Measurements from ENCODE around the gene CDC40. TPM values are rescaled to one million over a fixed set of nuclear protein-coding genes. Genes with fewer than 3 reads are reported as not detected.
"Not testable (repeated sequence)": the region's sequence is repeated elsewhere in the genome, so short reads cannot be mapped to it uniquely, and the experiment has no call there.

CDC40 gene
- total RNA-seq, 1 donor from 2014 or later: 40.1 TPM

DNA sequence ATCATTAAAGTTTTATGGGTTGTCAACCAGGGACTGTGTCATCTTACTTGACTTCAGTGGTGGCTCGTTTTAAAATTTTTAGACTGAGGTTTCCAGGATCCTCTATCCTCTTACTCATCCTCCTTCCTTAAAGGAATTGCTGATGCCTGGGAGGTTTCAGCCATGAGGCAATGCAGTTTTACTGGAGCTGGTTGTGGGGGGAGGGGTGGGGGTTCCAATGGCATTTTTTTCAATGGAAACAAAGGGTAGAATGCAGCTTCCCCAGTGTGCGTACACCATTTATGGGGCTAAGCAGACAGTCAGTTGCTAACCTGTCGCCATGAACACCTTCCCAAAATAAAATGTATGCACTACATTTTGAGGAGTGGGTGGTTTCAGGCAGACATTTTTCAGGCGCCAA is 89.9 kb downstream of the CDC40 start:
- H3K4me1 Mint-ChIP-seq: peaks cover 20% of the 10 kb centered on the region
- Histone ChIP-seq H3K4me1 (peaks cover 27% of the 10 kb centered on the region), H3K9ac (no peak overlapping the region), H3K36me3 (no peaks in the 10 kb centered on the region), H3K4me3 (peak overlapping the region; percentile 8), H4K20me1 (ENCODE audit: low read depth) (no peaks in the 10 kb centered on the region), H3K27ac (peak overlapping the region; percentile 34), H3K9me3 (ENCODE audit: low read depth) (no peaks in the 10 kb centered on the region), H3K79me2 (ENCODE audit: low read depth) (no peaks in the 10 kb centered on the region), H3F3A (ENCODE audit: low read depth) (peaks cover 17% of the 10 kb centered on the region), H2AFZ (replicated peaks) (peak overlapping the region; percentile 91), H3K27me3 (no peaks in the 10 kb centered on the region), H3K4me2 (peak overlapping the region; percentile 59)
- no peaks in the 10 kb centered on the region for H3K27me3 Mint-ChIP-seq (ENCODE audit: insufficient read depth, low read depth)
- H3K9me3 Mint-ChIP-seq: peaks cover 1% of the 10 kb centered on the region
- H3K27ac Mint-ChIP-seq: peak overlapping the region; percentile 70
- no peak overlapping the region for H3K4me3 Mint-ChIP-seq
- TF ChIP-seq EZH2 (IDR thresholded peaks at IDR 0.05): no peak
- peak; percentile 73 for DNase-seq (ENCODE audit: low spot score)
- H3K36me3 Mint-ChIP-seq: no peaks in the 10 kb centered on the region

DNA sequence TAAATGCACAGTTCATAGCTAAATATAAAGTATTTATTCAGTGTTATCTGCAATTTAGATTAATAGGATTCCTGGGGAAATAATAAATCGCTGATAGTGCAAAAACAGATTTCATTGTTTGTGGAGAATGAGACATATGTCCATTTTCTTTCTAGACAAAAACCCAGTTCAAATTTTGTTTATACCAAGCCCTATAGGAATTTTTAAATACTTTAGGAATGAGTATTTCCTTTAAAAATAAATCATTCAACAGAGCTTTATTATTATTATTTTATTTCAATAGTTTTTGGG is 91.5 kb downstream of the CDC40 start:
- peak overlapping the region; percentile 30 for H3K27ac ChIP-seq
- H3K4me3 ChIP-seq: no peak overlapping the region
- TF ChIP-seq EZH2 (IDR thresholded peaks at IDR 0.05) (no peak), EZH2phosphoT487 (IDR thresholded peaks at IDR 0.05) (no peak)
- TF ChIP-seq, protein P1, sequence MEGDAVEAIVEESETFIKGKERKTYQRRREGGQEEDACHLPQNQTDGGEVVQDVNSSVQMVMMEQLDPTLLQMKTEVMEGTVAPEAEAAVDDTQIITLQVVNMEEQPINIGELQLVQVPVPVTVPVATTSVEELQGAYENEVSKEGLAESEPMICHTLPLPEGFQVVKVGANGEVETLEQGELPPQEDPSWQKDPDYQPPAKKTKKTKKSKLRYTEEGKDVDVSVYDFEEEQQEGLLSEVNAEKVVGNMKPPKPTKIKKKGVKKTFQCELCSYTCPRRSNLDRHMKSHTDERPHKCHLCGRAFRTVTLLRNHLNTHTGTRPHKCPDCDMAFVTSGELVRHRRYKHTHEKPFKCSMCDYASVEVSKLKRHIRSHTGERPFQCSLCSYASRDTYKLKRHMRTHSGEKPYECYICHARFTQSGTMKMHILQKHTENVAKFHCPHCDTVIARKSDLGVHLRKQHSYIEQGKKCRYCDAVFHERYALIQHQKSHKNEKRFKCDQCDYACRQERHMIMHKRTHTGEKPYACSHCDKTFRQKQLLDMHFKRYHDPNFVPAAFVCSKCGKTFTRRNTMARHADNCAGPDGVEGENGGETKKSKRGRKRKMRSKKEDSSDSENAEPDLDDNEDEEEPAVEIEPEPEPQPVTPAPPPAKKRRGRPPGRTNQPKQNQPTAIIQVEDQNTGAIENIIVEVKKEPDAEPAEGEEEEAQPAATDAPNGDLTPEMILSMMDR (IDR thresholded peaks at IDR 0.05): no peak
- Mint-ChIP-seq H3K27ac (no peak overlapping the region), H3K4me1 (peaks cover 24% of the 10 kb centered on the region), H3K27me3 (ENCODE audit: insufficient read depth, low read depth) (peaks cover 2% of the 10 kb centered on the region), H3K36me3 (no peaks in the 10 kb centered on the region), H3K4me3 (no peak overlapping the region), H3K9me3 (peaks cover 1% of the 10 kb centered on the region)
- DNase-seq (ENCODE audit: low spot score): no peak
- no peak overlapping the region for H3K9ac ChIP-seq
- peaks cover 17% of the 10 kb centered on the region for H3F3A ChIP-seq (ENCODE audit: low read depth)
- peaks cover 29% of the 10 kb centered on the region for H3K4me1 ChIP-seq
- no peaks in the 10 kb centered on the region for H3K27me3 ChIP-seq
- no peaks in the 10 kb centered on the region for H3K79me2 ChIP-seq (ENCODE audit: low read depth)
- no peaks in the 10 kb centered on the region for H4K20me1 ChIP-seq (ENCODE audit: low read depth)
- no peaks in the 10 kb centered on the region for H3K9me3 ChIP-seq (ENCODE audit: low read depth)
- no peaks in the 10 kb centered on the region for H3K36me3 ChIP-seq
- no peak overlapping the region for H3K4me2 ChIP-seq
- H2AFZ ChIP-seq (replicated peaks): no peak overlapping the region

- H3K27ac ChIP-seq; H3K9me3 Mint-ChIP-seq; H3K27me3 Mint-ChIP-seq (ENCODE audit: insufficient read depth, low read depth); H4K20me1 ChIP-seq (ENCODE audit: low read depth); H3K4me2 ChIP-seq; H3K27ac Mint-ChIP-seq; H3K4me3 Mint-ChIP-seq; H3K27me3 ChIP-seq; H3K4me3 ChIP-seq; H3K36me3 ChIP-seq; H3K36me3 Mint-ChIP-seq; H3K79me2 ChIP-seq (ENCODE audit: low read depth); DNase-seq (ENCODE audit: low spot score); H3K9ac ChIP-seq; H2AFZ ChIP-seq (replicated peaks); H3K9me3 ChIP-seq (ENCODE audit: low read depth): not testable (repeated sequence)
- Histone ChIP-seq H3F3A (ENCODE audit: low read depth) (peaks cover 17% of the 10 kb centered on the region), H3K4me1 (peaks cover 37% of the 10 kb centered on the region)
- peaks cover 34% of the 10 kb centered on the region for H3K4me1 Mint-ChIP-seq
Observed at GRCh38 chr6:110272781-110273180, 92.6 kb downstream of the CDC40 start.

DNA sequence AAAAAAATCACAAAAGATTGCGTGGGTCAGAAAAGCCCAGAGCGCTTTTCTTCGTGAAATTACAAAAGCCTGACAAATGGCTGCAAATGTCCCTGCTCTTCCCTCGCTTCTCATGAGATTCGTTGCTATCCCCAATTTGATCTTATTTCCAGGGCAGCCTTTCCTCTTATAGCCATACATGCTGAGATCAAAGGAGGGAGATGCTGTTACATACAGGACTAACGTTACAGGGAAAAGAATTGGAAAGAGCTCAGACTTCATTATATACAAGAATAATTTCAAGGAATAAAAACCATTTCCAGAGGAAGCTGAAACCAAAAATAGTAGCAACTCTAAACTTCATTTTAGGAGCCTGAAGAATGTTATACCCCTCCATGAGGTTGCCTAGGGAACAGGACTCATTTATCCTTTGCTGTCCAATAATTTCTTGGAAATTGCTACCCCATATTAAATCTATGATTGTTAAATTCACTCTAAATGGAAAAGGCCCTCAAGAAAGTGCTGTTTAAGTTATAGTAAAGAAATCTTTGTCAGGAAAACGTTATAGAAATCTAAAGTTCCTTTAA is 97.0 kb downstream of the CDC40 start:
- no peaks in the 10 kb centered on the region for H3K36me3 Mint-ChIP-seq
- H3K4me1 ChIP-seq: peaks cover 23% of the 10 kb centered on the region
- no peak for DNase-seq (ENCODE audit: low spot score)
- no peaks in the 10 kb centered on the region for H3K9me3 ChIP-seq (ENCODE audit: low read depth)
- no peak overlapping the region for H3K4me3 ChIP-seq
- H3K27ac ChIP-seq: no peak overlapping the region
- H3K4me3 Mint-ChIP-seq: no peak overlapping the region
- no peak overlapping the region for H3K4me2 ChIP-seq
- H2AFZ ChIP-seq (replicated peaks): peak overlapping the region; percentile 26
- H3K27me3 ChIP-seq: no peaks in the 10 kb centered on the region
- peaks cover 2% of the 10 kb centered on the region for H3F3A ChIP-seq (ENCODE audit: low read depth)
- peaks cover 6% of the 10 kb centered on the region for H3K9me3 Mint-ChIP-seq
- H3K9ac ChIP-seq: no peak overlapping the region
- peaks cover 26% of the 10 kb centered on the region for H3K4me1 Mint-ChIP-seq
- H3K27me3 Mint-ChIP-seq (ENCODE audit: insufficient read depth, low read depth): peaks cover 4% of the 10 kb centered on the region
- no peaks in the 10 kb centered on the region for H4K20me1 ChIP-seq (ENCODE audit: low read depth)
- H3K36me3 ChIP-seq: no peaks in the 10 kb centered on the region
- H3K79me2 ChIP-seq (ENCODE audit: low read depth): no peaks in the 10 kb centered on the region
- H3K27ac Mint-ChIP-seq: no peak overlapping the region
- TF ChIP-seq EZH2 (IDR thresholded peaks at IDR 0.05): no peak
- TF ChIP-seq, protein P1 (IDR thresholded peaks at IDR 0.05): no peak
- no peak for TF ChIP-seq EZH2phosphoT487 (IDR thresholded peaks at IDR 0.05)

Other genes with a start within 250 kb of the CDC40 start
- not detected in 2 replicates for gene GPR6, start 202.1 kb upstream of the CDC40 start, total RNA-seq (ENCODE audit: low replicate concordance)
- gene WASF1, start 757 bp upstream of the CDC40 start, total RNA-seq (ENCODE audit: low replicate concordance): 57.8 and 81.1 TPM in 2 replicates
- gene METTL24, start 177.9 kb downstream of the CDC40 start, total RNA-seq (ENCODE audit: low replicate concordance): 3.2 and 4.5 TPM in 2 replicates
- gene DDO, start 235.1 kb downstream of the CDC40 start, total RNA-seq (ENCODE audit: low replicate concordance): not detected in 2 replicates

Data from neural progenitor cell (in vitro differentiated cells).